ENCODE data around the gene PAK1.

GRCh38 chr11:77287615-77288273, 186.2 kb downstream of the PAK1 start:
- TF ChIP-seq MLLT1 (IDR thresholded peaks at IDR 0.05) = no peak
- TF ChIP-seq REST (IDR thresholded peaks at IDR 0.05; ENCODE audit: low read depth, low read length) = no peak
- TF ChIP-seq USF2 (IDR thresholded peaks at IDR 0.05; ENCODE audit: borderline replicate concordance, low read depth, low read length) = no peak
- no peak for TF ChIP-seq MAX (IDR thresholded peaks at IDR 0.05; ENCODE audit: low read depth, low read length)
- TF ChIP-seq KDM1A (IDR thresholded peaks at IDR 0.05; ENCODE audit: borderline replicate concordance) = no peak
- TF ChIP-seq CTCF (IDR thresholded peaks at IDR 0.05 in 2 of 3, conservative IDR thresholded peaks at IDR 0.05 in 1 of 3; ENCODE audit: control insufficient read depth in 2 of 3, extremely low read depth in 1 of 3, insufficient read depth in 1 of 3, low read depth in 3 of 3, low read length in 3 of 3) = no peak
- no peak for TF ChIP-seq POLR2A (IDR thresholded peaks at IDR 0.05; ENCODE audit: low read depth, low read length)
- TF ChIP-seq CHD2 (IDR thresholded peaks at IDR 0.05; ENCODE audit: borderline replicate concordance, low read depth, low read length) = no peak
- no peak for TF ChIP-seq POLR2AphosphoS2 (IDR thresholded peaks at IDR 0.05; ENCODE audit: low read depth, low read length)
- TF ChIP-seq CHD4 (IDR thresholded peaks at IDR 0.05) = no peak
- no peak for TF ChIP-seq GABPA (IDR thresholded peaks at IDR 0.05; ENCODE audit: low read depth)
- no peak for TF ChIP-seq SMARCA5 (IDR thresholded peaks at IDR 0.05)
- TF ChIP-seq EZH2 (IDR thresholded peaks at IDR 0.05; ENCODE audit: borderline replicate concordance, control insufficient read depth, low read depth, low read length) = no peak
- TF ChIP-seq RFX5 (IDR thresholded peaks at IDR 0.05; ENCODE audit: low read depth, low read length) = no peak

Measured in GM12878 (cell line).